Mononuclear cell (primary cell): Measurements from ENCODE around the gene WDR70. TPM values are rescaled to one million over a fixed set of nuclear protein-coding genes. Genes with fewer than 3 reads are reported as not detected.

Source experiments
- H3K27me3 ChIP-seq: 2 replicates; pipeline ENCODE4 v1.6.0; 2011; ENCODE audit warnings: low read length, control low read depth; ENCODE audit not compliant: insufficient read depth
- H3K4me1 ChIP-seq: 2 replicates; pipeline ENCODE4 v1.5.1; 2011; ENCODE audit warnings: mild to moderate bottlenecking, low read length, control low read depth; ENCODE audit not compliant: insufficient read depth
- H3K4me3 ChIP-seq: 2 replicates; pipeline ENCODE4 v1.5.1; 2011; ENCODE audit warnings: mild to moderate bottlenecking, low read length, moderate library complexity
- H3K9me3 ChIP-seq: 2 replicates; pipeline ENCODE4 v1.5.1; 2011; ENCODE audit warnings: low read depth, mild to moderate bottlenecking, control low read depth, low read length
- total RNA-seq: library from RNA; depleted of rRNA; stranded (reverse); fragments of >200 nt; gene quantifications from one replicate; pipeline ENCODE4 v1.2.3, GENCODE V29; 2012

WDR70 gene
- total RNA-seq, 1 donor = 21.5 TPM

DNA sequence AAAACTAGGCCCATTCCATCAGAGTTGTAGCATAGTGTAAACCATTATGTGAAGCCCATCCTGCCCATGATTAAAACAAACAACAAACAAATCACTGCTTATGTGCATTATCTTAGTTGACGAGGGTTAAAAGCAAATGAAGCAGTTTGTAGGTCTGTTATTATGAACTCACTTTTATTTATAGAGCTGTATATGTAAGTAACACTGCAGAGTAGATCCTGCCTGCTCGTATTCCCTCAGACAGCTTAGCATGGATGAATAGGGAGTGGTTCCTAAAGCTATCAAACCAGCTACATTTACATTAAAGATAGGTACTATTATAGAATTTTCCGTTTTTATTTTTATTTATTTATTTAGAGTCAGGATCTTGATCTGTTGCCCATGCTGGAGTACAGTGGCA lies 348.1 kb downstream of the WDR70 start:
- Histone ChIP-seq H3K27me3 (no peaks in the 10 kb centered on the region), H3K4me1 (peaks cover 11% of the 10 kb centered on the region), H3K4me3 (no peak overlapping the region), H3K9me3 (no peaks in the 10 kb centered on the region)

DNA sequence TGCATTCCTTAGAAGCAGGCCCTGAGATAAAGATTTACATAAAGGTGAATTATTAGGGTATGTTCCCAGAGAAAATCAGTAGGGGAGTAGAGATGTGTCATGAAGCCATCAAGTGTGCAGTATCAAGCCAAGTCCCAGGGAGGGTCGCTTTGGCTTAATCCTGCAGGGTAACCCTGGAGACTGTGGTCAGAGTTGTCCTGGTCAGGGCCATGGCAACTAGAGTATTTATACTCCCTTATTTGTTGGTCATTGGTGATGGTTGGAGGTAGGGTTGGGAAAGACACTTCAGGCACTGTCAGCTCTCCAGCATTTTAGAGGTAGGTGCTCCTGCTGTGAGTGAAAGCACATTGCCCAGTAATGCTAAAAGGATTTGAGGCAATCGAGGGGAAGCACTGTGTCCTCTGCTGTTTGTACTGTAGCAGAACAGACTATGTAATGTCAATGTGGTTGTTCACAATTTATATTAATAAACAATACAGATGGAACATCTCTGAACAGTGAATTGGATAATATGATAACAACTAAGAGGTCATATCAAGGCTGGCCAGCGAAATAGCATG lies 351.9 kb downstream of the WDR70 start:
- Histone ChIP-seq H3K27me3 (no peaks in the 10 kb centered on the region), H3K9me3 (no peaks in the 10 kb centered on the region), H3K4me3 (no peak overlapping the region), H3K4me1 (no peaks in the 10 kb centered on the region)

DNA sequence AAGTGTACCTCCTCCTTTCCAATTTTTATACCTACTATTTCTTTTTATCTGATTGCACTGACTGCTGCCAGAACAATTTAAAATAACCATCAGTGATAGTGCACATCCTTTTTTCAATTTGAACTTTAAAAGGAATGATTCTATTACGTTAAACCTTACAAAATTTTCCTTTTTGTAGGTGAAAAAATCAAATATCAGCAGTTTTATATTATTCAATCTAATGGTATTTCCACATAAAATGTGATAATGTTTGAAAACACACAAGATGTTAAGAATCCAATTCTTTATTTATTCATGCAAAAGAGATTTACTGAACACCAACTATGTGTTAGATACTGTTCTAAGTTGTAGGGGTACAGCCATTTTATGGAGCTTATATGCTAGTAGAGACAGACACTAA lies 355.0 kb downstream of the WDR70 start:
- peaks cover 6% of the 10 kb centered on the region for H3K4me1 ChIP-seq
- H3K27me3 ChIP-seq = no peaks in the 10 kb centered on the region
- H3K9me3 ChIP-seq = no peaks in the 10 kb centered on the region
- H3K4me3 ChIP-seq = no peak overlapping the region

DNA sequence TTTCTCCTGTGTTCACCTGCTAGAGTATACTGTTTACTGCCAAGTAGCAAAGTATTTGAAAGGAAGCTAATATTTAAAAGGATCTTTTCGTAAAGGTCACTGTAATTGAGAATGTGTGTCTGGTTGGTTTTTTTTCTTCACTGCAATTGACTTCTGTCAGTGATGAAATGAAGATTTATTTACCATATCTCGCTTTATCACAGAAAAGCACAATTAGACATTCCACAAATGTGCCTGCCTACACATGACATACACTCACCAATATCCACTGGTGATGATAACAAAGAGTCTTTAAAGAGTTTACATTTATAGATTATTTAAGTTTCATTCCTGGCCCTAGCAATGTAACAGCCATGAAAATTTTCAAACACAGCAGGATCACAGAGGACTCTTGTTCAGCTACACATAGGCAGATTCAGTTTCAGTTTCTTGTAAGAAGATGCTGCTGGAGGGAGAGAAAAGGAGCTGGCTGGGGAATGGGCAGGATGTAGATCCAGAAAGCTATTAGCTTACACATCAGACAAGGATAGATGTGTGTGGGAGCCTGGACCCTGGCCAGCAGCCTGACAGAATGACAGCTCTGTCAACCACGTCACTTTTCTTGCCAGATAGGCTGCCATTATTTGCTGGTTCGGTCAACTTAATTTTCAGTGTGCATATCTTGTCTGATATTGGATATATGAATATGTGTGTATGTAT lies 356.7 kb downstream of the WDR70 start:
- peaks cover 6% of the 10 kb centered on the region for H3K4me1 ChIP-seq
- no peaks in the 10 kb centered on the region for H3K27me3 ChIP-seq
- no peak overlapping the region for H3K4me3 ChIP-seq
- no peaks in the 10 kb centered on the region for H3K9me3 ChIP-seq

GRCh38 chr5:37736397-37736796 lies 357.3 kb downstream of the WDR70 start:
- no peaks in the 10 kb centered on the region for H3K9me3 ChIP-seq
- no peak overlapping the region for H3K4me3 ChIP-seq
- peaks cover 6% of the 10 kb centered on the region for H3K4me1 ChIP-seq
- H3K27me3 ChIP-seq = no peaks in the 10 kb centered on the region

GRCh38 chr5:37737326-37738056 lies 358.4 kb downstream of the WDR70 start:
- no peaks in the 10 kb centered on the region for H3K27me3 ChIP-seq
- H3K4me1 ChIP-seq = peaks cover 6% of the 10 kb centered on the region
- H3K4me3 ChIP-seq = no peak overlapping the region
- no peaks in the 10 kb centered on the region for H3K9me3 ChIP-seq

DNA sequence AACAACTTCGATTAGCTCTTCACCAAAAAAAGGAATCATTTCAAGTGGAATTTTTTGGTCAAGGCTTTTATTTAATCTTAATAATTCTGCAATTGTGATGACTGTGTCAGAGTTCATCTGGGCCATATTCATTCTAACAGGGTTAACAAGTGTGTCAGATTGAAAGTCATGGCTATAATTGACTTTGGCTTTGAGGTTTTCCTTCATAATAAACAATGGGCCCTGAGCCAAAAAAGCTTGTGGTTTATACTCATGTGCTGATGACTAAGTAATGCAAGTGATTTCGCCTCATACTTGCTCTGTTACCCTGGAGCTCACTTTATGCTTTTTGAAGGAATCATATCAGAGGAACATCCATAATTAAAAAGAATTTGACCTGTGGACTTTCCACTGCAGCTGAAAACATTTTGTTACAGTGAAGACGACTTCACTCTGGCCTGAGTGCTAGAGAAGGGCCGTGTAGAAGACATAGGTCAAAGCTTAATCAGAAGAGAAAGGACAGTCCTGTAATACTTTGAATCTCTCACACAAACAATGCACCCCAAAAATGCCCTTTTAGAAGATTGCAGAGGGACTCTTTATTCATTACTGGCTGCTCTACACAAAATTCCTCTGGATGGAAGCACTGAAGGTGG lies 359.1 kb downstream of the WDR70 start:
- Histone ChIP-seq H3K4me3 (no peak overlapping the region), H3K9me3 (no peaks in the 10 kb centered on the region), H3K4me1 (peaks cover 6% of the 10 kb centered on the region), H3K27me3 (no peaks in the 10 kb centered on the region)

GRCh38 chr5:37738865-37739488 lies 359.9 kb downstream of the WDR70 start:
- peaks cover 6% of the 10 kb centered on the region for H3K4me1 ChIP-seq
- no peaks in the 10 kb centered on the region for H3K9me3 ChIP-seq

GRCh38 chr5:37739817-37740261 lies 360.7 kb downstream of the WDR70 start:
- Histone ChIP-seq H3K4me1 (peaks cover 6% of the 10 kb centered on the region), H3K9me3 (no peaks in the 10 kb centered on the region), H3K27me3 (no peaks in the 10 kb centered on the region), H3K4me3 (no peak overlapping the region)

More at GRCh38 chr5:37738865-37739488, 359.9 kb downstream of the WDR70 start:
- H3K27me3 ChIP-seq = no peaks in the 10 kb centered on the region
- H3K4me3 ChIP-seq = no peak overlapping the region

- H3K27me3 ChIP-seq = no peaks in the 10 kb centered on the region
These were observed 361.4 kb downstream of the WDR70 start for GRCh38 chr5:37740331-37741066.

GRCh38 chr5:37742111-37742510 lies 363.0 kb downstream of the WDR70 start:
- no peak overlapping the region for H3K4me3 ChIP-seq
- peaks cover 6% of the 10 kb centered on the region for H3K4me1 ChIP-seq
- no peaks in the 10 kb centered on the region for H3K9me3 ChIP-seq
- no peaks in the 10 kb centered on the region for H3K27me3 ChIP-seq

More at GRCh38 chr5:37740331-37741066, 361.4 kb downstream of the WDR70 start:
- Histone ChIP-seq H3K4me1 (peaks cover 6% of the 10 kb centered on the region), H3K4me3 (no peak overlapping the region), H3K9me3 (no peaks in the 10 kb centered on the region)

DNA sequence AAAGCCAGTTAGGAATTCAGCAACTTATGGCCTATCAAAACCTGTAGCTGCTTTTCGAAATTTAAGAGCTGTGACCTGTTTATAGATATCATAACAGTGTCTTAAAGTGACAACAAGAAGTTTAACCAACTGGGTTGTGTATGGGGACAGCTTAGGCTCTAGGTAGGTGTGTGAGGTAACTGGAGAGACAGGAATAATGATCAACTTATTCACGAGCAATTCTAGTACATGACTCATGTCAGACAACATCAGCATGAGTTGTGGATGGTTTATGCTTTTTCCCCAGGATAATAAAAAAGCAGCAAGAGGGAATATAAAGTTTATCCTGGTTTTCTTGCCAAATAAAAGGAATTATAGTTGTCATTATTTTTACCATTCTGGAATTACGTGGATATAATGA lies 372.1 kb downstream of the WDR70 start:
- Histone ChIP-seq H3K4me1 (no peaks in the 10 kb centered on the region), H3K27me3 (no peaks in the 10 kb centered on the region), H3K9me3 (no peaks in the 10 kb centered on the region), H3K4me3 (no peak overlapping the region)

- Histone ChIP-seq H3K4me3 (no peak overlapping the region), H3K4me1 (no peaks in the 10 kb centered on the region), H3K27me3 (no peaks in the 10 kb centered on the region), H3K9me3 (no peaks in the 10 kb centered on the region)
These were observed 375.9 kb downstream of the WDR70 start for GRCh38 chr5:37754976-37755375.

- no peaks in the 10 kb centered on the region for H3K9me3 ChIP-seq
These were observed 376.5 kb downstream of the WDR70 start for GRCh38 chr5:37755581-37755980.

More at GRCh38 chr5:37755581-37755980, 376.5 kb downstream of the WDR70 start:
- Histone ChIP-seq H3K4me1 (no peaks in the 10 kb centered on the region), H3K27me3 (no peaks in the 10 kb centered on the region), H3K4me3 (no peak overlapping the region)
